Urinary bladder (tissue), 4 donors: Measurements from ENCODE around the gene TRIM9. TPM values are rescaled to one million over a fixed set of nuclear protein-coding genes. Genes with fewer than 3 reads are reported as not detected.

Source experiments
- DNase-seq: peaks from one replicate; pipeline ENCODE4 v3.0.0-alpha.2; 2015; ENCODE audit errors: extremely low spot score
- H3K27ac ChIP-seq: one replicate; pipeline ENCODE4 v1.5.1; 2013; ENCODE audit warnings: low read depth, mild to moderate bottlenecking, moderate library complexity
- H3K36me3 ChIP-seq: one replicate; pipeline ENCODE4 v1.6.1; 2013; ENCODE audit warnings: mild to moderate bottlenecking, moderate library complexity; ENCODE audit not compliant: insufficient read depth
- H3K4me1 ChIP-seq: one replicate; pipeline ENCODE4 v1.6.1; 2013; ENCODE audit warnings: mild to moderate bottlenecking, moderate library complexity; ENCODE audit not compliant: insufficient read depth
- H3K4me3 ChIP-seq: one replicate; pipeline ENCODE4 v1.5.1; 2013; ENCODE audit warnings: low read depth, low read length
- WGBS: extraction: QIAGEN DNeasy Blood & Tissue Kit; methylation state at CpG from one replicate; pipeline ENCODE4 v1.1.7; 2013; 5-methylcytosine and 5-hydroxymethylcytosine counted together
- polyA plus RNA-seq: library from polyadenylated mRNA; stranded (reverse); fragments of 200-250 nt; gene quantifications from one replicate; pipeline ENCODE4 v1.2.3, GENCODE V29; 2013
- total RNA-seq: library from RNA; depleted of rRNA; stranded (reverse); fragments of >200 nt; gene quantifications from one replicate; pipeline ENCODE4 v1.2.3, GENCODE V29; 2014
- donor health status: healthy with polysubstance abuse.
- donor health status: healthy.

TRIM9 gene
- total and polyA plus RNA-seq, 2 donors, result 0.70 to 1.1 TPM

DNA sequence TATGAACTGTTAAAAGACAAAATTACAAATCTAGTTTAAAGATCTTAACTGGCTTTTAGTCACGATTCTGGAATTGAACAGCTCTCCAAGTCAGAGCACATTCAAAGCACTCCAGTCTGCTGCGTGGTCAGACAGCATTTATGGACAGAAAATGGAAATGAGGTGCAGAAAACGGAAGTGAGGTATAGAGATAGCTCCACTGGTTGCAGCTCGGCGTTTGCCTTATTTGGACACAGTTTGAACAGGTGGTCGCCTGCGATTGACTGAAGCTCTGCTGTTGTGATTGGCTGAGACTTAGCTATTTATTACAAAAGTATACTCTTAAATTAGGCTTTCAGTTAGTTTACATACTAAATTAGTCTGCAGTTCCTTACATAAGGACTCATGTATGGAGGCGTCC is 28.3 kb downstream of the TRIM9 start:
- no peak overlapping the region for H3K27ac ChIP-seq
- H3K4me1 ChIP-seq, result no peaks in the 10 kb centered on the region
- 87% methylated on average over 8 of the region's 8 CpGs for WGBS
- H3K36me3 ChIP-seq, result no peaks in the 10 kb centered on the region
- no peak overlapping the region for H3K4me3 ChIP-seq
- DNase-seq, result no peak

DNA sequence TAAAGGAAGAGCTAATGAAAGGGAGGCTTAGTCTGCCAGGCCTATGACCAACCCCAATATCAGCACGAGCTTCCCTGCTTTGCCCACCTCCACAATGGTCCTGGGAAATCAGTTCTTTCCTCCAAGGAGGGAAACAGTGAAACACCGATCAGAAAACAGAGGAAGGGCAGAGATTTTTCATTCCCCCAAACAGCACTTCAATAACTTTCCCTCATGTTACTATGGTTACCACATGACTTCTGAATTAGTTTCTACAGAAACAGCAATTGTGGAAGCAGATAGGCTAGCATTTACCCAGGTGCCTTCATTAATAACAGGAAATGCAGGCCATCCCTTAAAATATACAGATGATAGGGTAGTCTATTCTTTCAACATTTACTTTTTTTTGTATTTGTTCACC is 35.9 kb downstream of the TRIM9 start:
- H3K4me1 ChIP-seq, result no peaks in the 10 kb centered on the region
- no peak for DNase-seq
- H3K27ac ChIP-seq, result no peak overlapping the region
- no peaks in the 10 kb centered on the region for H3K36me3 ChIP-seq
- H3K4me3 ChIP-seq, result no peak overlapping the region
- 83% methylated on average over 2 of the region's 2 CpGs for WGBS

DNA sequence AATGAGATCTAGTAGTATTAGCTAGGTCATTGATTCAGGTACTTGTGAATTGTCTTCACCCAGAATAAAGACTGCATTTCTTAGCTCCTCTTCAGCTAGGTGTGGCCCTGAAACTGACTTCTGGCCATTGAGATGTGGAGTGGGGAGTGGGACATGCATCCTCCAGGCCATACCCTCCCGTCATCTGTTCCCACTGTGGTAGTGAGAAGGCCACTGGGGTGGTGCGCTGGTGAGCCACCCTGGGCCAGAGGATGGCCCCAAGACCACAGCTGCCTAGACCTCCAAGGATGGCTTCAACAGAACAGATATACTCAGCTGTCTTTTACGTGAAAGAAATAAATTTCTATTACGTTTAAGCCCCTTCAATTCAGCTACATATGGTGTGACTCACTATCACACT is 36.5 kb downstream of the TRIM9 start:
- no peak for DNase-seq
- Histone ChIP-seq H3K4me3 (no peak overlapping the region), H3K4me1 (no peaks in the 10 kb centered on the region), H3K27ac (no peak overlapping the region), H3K36me3 (no peaks in the 10 kb centered on the region)
- 77% methylated on average over 4 of the region's 4 CpGs for WGBS

DNA sequence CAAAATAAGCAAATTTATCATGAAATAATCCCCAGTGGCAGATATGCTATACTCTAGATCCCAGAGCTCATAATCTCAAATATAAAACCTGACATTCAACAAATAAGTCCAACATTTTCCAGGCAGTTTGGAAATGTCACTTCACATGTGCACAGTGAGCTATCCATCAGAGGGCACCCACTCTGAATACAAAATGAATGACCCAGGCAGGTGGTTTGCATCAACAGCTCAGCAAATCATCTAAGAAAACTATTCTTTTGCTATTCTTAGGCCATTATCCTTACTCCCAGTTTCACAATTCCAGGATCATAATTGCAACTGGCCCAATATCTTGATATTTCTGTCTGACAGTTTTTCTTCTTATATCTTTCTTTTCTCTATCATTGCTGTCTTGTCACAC is 38.5 kb downstream of the TRIM9 start:
- Histone ChIP-seq H3K27ac (no peak overlapping the region), H3K4me1 (no peaks in the 10 kb centered on the region), H3K36me3 (no peaks in the 10 kb centered on the region), H3K4me3 (no peak overlapping the region)
- no peak for DNase-seq

- Histone ChIP-seq H3K4me1 (no peaks in the 10 kb centered on the region), H3K27ac (no peak overlapping the region), H3K36me3 (no peaks in the 10 kb centered on the region), H3K4me3 (no peak overlapping the region)
- WGBS, result 89% methylated on average over 2 of the region's 2 CpGs
- DNase-seq, result no peak
Observed at GRCh38 chr14:51053157-51053556, 41.7 kb downstream of the TRIM9 start.

GRCh38 chr14:51044961-51045360 is 49.9 kb downstream of the TRIM9 start:
- DNase-seq, result no peak
- Histone ChIP-seq H3K27ac (no peak overlapping the region), H3K4me3 (no peak overlapping the region), H3K4me1 (no peaks in the 10 kb centered on the region), H3K36me3 (no peaks in the 10 kb centered on the region)
- WGBS, result 86% methylated on average over 3 of the region's 3 CpGs

GRCh38 chr14:51041883-51042282 is 53.0 kb downstream of the TRIM9 start:
- Histone ChIP-seq H3K4me3 (no peak overlapping the region), H3K4me1 (no peaks in the 10 kb centered on the region), H3K36me3 (no peaks in the 10 kb centered on the region), H3K27ac (no peak overlapping the region)
- no peak for DNase-seq
- WGBS, result 67% methylated on average over 5 of the region's 5 CpGs

- WGBS, result 67% methylated on average over 5 of the region's 5 CpGs
- H3K36me3 ChIP-seq, result no peaks in the 10 kb centered on the region
- H3K4me1 ChIP-seq, result no peaks in the 10 kb centered on the region
- H3K4me3 ChIP-seq, result no peak overlapping the region
- DNase-seq, result no peak
- H3K27ac ChIP-seq, result no peak overlapping the region
Observed at GRCh38 chr14:51041108-51041531, 53.8 kb downstream of the TRIM9 start.

- H3K36me3 ChIP-seq, result no peaks in the 10 kb centered on the region
- 82% methylated on average over 7 of the region's 7 CpGs for WGBS
- no peak overlapping the region for H3K27ac ChIP-seq
- H3K4me3 ChIP-seq, result no peak overlapping the region
- H3K4me1 ChIP-seq, result no peaks in the 10 kb centered on the region
- DNase-seq, result no peak
Observed at GRCh38 chr14:51039252-51039651, 55.7 kb downstream of the TRIM9 start.

- DNase-seq, result no peak
- no peaks in the 10 kb centered on the region for H3K4me1 ChIP-seq
- no peaks in the 10 kb centered on the region for H3K36me3 ChIP-seq
- 73% methylated on average over 9 of the region's 9 CpGs for WGBS
- no peak overlapping the region for H3K27ac ChIP-seq
- H3K4me3 ChIP-seq, result no peak overlapping the region
Observed at GRCh38 chr14:51035611-51036192, 59.2 kb downstream of the TRIM9 start.

DNA sequence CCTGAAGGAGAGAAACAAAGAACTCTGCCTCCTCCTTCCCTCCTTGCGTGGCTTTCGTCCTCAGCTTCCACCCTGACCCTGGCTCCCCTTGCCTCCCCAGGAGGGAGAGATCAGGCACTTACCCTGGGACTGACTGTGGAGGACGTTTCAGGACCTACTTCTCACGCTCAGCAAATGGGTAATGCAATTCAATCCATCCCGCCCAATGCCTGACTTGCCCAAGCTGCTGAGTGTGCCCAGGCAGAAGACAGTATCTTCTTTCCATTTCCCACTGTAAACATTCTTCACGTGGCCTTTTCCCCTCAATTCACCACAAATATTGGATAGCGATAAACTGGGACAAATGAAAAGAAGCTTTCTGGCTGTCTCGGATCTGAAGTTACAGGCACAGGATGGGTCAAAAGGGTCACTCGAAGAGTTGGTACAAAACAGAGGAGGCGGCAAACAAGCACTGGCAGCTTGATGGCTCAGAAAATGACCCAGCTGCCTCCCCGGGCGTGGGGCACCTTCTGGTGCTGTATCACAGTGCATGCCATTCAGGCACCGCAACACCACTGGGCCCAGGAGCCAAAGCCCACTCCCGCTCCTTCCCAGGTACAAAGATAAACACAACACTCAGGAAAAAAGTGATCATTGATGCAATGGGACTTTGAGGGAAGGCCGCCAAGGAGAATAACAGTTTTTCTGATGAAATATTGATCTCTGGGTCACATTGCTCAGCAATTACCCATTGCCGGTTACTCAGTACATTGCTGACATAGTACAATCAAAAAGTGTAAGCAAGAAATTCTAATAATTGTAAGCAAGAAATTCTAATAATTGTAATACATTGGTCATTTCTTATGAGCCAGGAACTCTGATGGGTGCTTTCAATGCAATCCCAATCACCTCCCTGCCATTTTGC is 65.8 kb downstream of the TRIM9 start:
- no peaks in the 10 kb centered on the region for H3K36me3 ChIP-seq
- H3K4me3 ChIP-seq, result no peak overlapping the region
- no peaks in the 10 kb centered on the region for H3K4me1 ChIP-seq
- H3K27ac ChIP-seq, result no peak overlapping the region
- WGBS, result 67% methylated on average over 16 of the region's 16 CpGs
- no peak for DNase-seq

DNA sequence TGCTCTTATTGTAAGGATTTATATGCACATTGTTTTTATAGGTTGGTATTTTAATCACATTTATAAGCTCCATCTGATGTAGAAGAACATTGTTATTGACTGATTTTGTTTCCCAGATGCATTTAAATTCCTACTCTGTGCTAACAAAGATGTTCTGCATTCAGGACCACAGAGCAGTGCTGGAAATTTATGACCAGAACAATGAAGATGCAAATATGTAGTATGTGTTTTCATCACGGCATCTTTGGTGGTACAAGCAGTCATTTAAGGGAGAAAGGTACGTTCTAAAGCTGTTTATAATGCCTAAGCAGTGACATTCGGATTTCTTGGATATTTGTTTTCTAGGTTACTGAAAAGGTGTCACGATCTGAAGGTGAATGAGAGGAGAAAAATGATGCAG is 66.5 kb downstream of the TRIM9 start:
- Histone ChIP-seq H3K27ac (no peak overlapping the region), H3K36me3 (no peaks in the 10 kb centered on the region)
- 59% methylated on average over 4 of the region's 4 CpGs for WGBS

GRCh38 chr14:51024377-51024776 is 70.5 kb downstream of the TRIM9 start:
- H3K27ac ChIP-seq, result no peak overlapping the region
- no peak for DNase-seq
- H3K4me3 ChIP-seq, result no peak overlapping the region
- no peaks in the 10 kb centered on the region for H3K4me1 ChIP-seq
- no peaks in the 10 kb centered on the region for H3K36me3 ChIP-seq

More for the DNA sequence above, 66.5 kb downstream of the TRIM9 start:
- no peak for DNase-seq
- Histone ChIP-seq H3K4me1 (no peaks in the 10 kb centered on the region), H3K4me3 (no peak overlapping the region)

- Histone ChIP-seq H3K36me3 (no peaks in the 10 kb centered on the region), H3K4me3 (no peak overlapping the region), H3K27ac (no peak overlapping the region), H3K4me1 (no peaks in the 10 kb centered on the region)
- no peak for DNase-seq
- WGBS, result 71% methylated on average over 3 of the region's 3 CpGs
Observed at GRCh38 chr14:51023964-51024363, 70.9 kb downstream of the TRIM9 start.
